GM12873 (cell line): Measurements from ENCODE around the gene PKD1L1.

Experiments
- TF ChIP-seq, protein P1 (sequence below): IDR thresholded peaks from 2 replicates; pipeline ENCODE4 v1.5.1; 2012; ENCODE audit warnings: low read depth, mild to moderate bottlenecking, moderate library complexity, low read length, control low read depth; ENCODE audit not compliant: insufficient read depth; ENCODE audit errors: missing control alignments

PKD1L1 gene

GRCh38 chr7:47951374-47951773 lies 3.1 kb upstream of the PKD1L1 start:
- TF ChIP-seq, protein P1, sequence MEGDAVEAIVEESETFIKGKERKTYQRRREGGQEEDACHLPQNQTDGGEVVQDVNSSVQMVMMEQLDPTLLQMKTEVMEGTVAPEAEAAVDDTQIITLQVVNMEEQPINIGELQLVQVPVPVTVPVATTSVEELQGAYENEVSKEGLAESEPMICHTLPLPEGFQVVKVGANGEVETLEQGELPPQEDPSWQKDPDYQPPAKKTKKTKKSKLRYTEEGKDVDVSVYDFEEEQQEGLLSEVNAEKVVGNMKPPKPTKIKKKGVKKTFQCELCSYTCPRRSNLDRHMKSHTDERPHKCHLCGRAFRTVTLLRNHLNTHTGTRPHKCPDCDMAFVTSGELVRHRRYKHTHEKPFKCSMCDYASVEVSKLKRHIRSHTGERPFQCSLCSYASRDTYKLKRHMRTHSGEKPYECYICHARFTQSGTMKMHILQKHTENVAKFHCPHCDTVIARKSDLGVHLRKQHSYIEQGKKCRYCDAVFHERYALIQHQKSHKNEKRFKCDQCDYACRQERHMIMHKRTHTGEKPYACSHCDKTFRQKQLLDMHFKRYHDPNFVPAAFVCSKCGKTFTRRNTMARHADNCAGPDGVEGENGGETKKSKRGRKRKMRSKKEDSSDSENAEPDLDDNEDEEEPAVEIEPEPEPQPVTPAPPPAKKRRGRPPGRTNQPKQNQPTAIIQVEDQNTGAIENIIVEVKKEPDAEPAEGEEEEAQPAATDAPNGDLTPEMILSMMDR = no peak

- TF ChIP-seq, protein P1 = no peak
Measured at GRCh38 chr7:47950714-47951113, 2.4 kb upstream of the PKD1L1 start.

GRCh38 chr7:47949703-47950102 lies 1.4 kb upstream of the PKD1L1 start:
- TF ChIP-seq, protein P1 = no peak

DNA sequence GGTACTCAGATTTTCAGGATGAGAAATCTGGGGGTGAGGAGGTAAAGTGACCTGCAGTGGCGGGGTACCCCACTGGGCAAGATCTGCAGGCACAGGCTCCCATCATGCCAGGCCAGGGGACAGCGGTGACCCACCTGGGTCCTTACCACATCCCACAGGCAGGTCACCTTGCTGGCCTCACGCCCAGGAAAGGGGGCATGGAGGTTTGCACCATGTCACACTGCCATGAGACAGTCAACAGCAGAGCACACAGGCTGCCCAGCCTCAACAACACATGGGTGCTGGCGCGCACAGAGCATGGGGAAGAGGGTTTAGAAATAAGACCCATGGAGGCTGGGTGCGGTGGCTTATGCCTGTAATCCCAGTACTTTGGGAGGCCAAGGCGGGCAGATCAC lies 914 bp downstream of the PKD1L1 start:
- TF ChIP-seq, protein P1 = no peak

- TF ChIP-seq, protein P1 = no peak
Measured at GRCh38 chr7:47946581-47947354, 1.5 kb downstream of the PKD1L1 start.

GRCh38 chr7:47945261-47946015 lies 2.8 kb downstream of the PKD1L1 start:
- TF ChIP-seq, protein P1 = peak; percentile 59

DNA sequence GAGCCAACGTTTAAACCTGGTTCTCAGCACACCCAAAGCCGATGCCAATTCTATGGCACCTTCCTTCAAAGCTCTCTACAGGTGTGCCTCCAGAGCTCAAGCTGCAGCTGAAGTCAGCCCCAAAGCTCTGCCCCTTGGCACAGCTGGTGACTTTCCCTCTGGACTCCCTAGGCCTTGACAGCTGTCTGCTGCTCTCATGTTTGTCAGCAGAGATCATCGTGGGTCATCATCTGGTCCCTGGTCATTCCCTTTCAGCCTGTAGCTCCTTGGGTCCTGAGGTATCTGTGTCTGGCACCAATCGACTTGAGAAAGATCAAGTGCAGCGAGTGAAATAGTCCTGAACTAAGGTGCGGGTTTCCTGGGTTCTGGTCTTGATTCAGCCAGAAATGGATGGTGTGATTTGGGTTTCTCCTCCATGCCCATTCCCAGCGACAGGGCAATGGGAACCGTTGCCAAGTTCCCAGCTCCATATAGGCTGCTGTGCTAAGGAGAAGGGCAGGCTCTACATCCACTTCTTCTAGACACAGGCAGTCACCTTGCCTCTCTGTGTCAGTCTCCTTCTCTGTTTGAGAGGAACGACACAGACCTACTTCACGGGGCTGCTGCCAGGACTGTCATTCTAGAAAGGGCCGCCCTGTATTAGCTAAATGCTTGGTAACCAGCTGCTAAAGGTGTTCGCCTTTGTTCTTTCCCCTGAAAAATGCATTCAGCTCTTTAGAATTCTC lies 3.6 kb downstream of the PKD1L1 start:
- TF ChIP-seq, protein P1 = no peak
